GM12801 (cell line): ENCODE measurements around the gene MAML2.

Source experiments
- CTCF ChIP-seq: IDR thresholded peaks from one replicate; pipeline ENCODE4 v1.5.1; 2011; ENCODE audit warnings: control low read depth; ENCODE audit not compliant: insufficient read length; ENCODE audit errors: extremely low read depth

MAML2 gene

GRCh38 chr11:96104496-96104895 lies 238.5 kb downstream of the MAML2 start:
- no peak for TF ChIP-seq CTCF

GRCh38 chr11:96103721-96104120 lies 239.3 kb downstream of the MAML2 start:
- TF ChIP-seq CTCF = no peak

- no peak for TF ChIP-seq CTCF
Observed at GRCh38 chr11:96103102-96103501, 239.9 kb downstream of the MAML2 start.

GRCh38 chr11:96102664-96103078 lies 240.3 kb downstream of the MAML2 start:
- TF ChIP-seq CTCF = no peak

GRCh38 chr11:96101146-96101545 lies 241.8 kb downstream of the MAML2 start:
- no peak for TF ChIP-seq CTCF

GRCh38 chr11:96098511-96099241 lies 244.3 kb downstream of the MAML2 start:
- TF ChIP-seq CTCF = no peak

GRCh38 chr11:96097844-96098421 lies 245.1 kb downstream of the MAML2 start:
- TF ChIP-seq CTCF = no peak
